ENCODE results near the gene UGGT2.

Gene UGGT2

DNA sequence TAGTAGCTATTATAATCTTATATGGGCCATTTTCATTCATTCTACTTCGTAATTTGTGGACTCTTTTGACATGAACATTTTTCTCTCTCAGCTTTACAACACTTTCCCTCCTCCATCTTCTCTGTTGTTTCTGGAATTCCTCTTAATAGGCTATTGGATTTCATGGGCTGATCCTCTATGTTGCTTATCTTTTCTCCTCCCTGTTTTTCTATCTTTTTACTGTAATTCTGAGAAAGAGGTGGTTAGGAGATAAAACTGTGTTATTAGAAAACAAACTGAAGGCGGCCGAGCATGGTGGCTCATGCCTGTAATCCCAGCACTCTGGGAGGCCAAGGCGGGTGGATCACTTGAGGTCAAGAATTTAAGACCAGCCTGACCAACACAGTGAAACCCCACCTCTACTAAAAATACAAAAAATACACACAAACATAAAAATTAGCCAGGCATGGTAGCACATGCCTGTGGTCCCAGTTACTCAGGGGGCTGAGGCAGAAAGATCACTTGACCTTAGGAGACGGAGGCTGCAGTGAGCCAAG is 188.1 kb downstream of the UGGT2 start:
- no peak overlapping the region for H2AFZ ChIP-seq (ENCODE audit: low read length)
- no peaks in the 10 kb centered on the region for H3K36me3 ChIP-seq (ENCODE audit: insufficient read depth, low read length)
- no peak for TF ChIP-seq EZH2 (IDR thresholded peaks at IDR 0.05; ENCODE audit: borderline replicate concordance, low read length)
- TF ChIP-seq, protein P1, sequence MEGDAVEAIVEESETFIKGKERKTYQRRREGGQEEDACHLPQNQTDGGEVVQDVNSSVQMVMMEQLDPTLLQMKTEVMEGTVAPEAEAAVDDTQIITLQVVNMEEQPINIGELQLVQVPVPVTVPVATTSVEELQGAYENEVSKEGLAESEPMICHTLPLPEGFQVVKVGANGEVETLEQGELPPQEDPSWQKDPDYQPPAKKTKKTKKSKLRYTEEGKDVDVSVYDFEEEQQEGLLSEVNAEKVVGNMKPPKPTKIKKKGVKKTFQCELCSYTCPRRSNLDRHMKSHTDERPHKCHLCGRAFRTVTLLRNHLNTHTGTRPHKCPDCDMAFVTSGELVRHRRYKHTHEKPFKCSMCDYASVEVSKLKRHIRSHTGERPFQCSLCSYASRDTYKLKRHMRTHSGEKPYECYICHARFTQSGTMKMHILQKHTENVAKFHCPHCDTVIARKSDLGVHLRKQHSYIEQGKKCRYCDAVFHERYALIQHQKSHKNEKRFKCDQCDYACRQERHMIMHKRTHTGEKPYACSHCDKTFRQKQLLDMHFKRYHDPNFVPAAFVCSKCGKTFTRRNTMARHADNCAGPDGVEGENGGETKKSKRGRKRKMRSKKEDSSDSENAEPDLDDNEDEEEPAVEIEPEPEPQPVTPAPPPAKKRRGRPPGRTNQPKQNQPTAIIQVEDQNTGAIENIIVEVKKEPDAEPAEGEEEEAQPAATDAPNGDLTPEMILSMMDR (IDR thresholded peaks at IDR 0.05; ENCODE audit: low read length), result no peak
- no peaks in the 10 kb centered on the region for H3K79me2 ChIP-seq (ENCODE audit: insufficient read depth, low read length)
- no peak overlapping the region for H3K27ac ChIP-seq (ENCODE audit: low read depth, low read length, poor library complexity, severe bottlenecking)
- H3K4me1 ChIP-seq (ENCODE audit: insufficient read depth, low read length, severe bottlenecking), result no peaks in the 10 kb centered on the region
- no peak overlapping the region for H3K4me2 ChIP-seq (ENCODE audit: low read length)
- no peaks in the 10 kb centered on the region for H3K9me2 ChIP-seq (ENCODE audit: low read depth, low read length)
- no peaks in the 10 kb centered on the region for H3K9me3 ChIP-seq (ENCODE audit: low read length)
- peaks cover 2% of the 10 kb centered on the region; the same call in 1 of the 2 replicates for H3F3A ChIP-seq (ENCODE audit: insufficient read depth, low read length)
- H3K4me3 ChIP-seq (ENCODE audit: low read depth, low read length, poor library complexity, severe bottlenecking), result no peak overlapping the region
- no peak overlapping the region for H3K9ac ChIP-seq (ENCODE audit: low read length)
- H4K20me1 ChIP-seq (ENCODE audit: insufficient read depth, low read length), result no peaks in the 10 kb centered on the region
- no peaks in the 10 kb centered on the region for H3K27me3 ChIP-seq (ENCODE audit: insufficient read depth, low read length)

DNA sequence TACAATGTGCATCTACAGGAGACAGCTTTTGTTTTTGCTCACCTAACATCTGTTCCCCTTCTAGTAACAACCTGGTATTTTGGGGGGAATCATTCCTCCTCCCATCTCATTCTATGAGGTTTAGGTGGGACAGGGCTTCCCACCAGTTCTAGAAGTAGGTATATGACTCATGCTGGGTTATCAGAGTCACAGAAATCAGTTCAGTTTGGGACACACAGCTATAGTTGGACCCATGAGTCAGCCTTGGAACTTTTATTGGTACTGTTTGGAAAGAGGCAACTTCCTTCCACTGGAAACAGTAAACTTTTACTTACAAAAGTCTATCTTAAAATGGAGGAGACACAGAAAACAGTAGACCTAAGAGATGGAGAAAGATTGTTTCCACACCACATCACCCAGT is 190.8 kb downstream of the UGGT2 start:
- Histone ChIP-seq H3K36me3 (ENCODE audit: insufficient read depth, low read length) (no peaks in the 10 kb centered on the region), H3K9ac (ENCODE audit: low read length) (no peak overlapping the region), H3K4me3 (ENCODE audit: low read depth, low read length, poor library complexity, severe bottlenecking) (no peak overlapping the region), H3K79me2 (ENCODE audit: insufficient read depth, low read length) (no peaks in the 10 kb centered on the region), H3K4me2 (ENCODE audit: low read length) (no peak overlapping the region), H4K20me1 (ENCODE audit: insufficient read depth, low read length) (no peaks in the 10 kb centered on the region), H3K9me2 (ENCODE audit: low read depth, low read length) (no peaks in the 10 kb centered on the region), H2AFZ (ENCODE audit: low read length) (no peak overlapping the region), H3K27me3 (ENCODE audit: insufficient read depth, low read length) (no peaks in the 10 kb centered on the region), H3K4me1 (ENCODE audit: insufficient read depth, low read length, severe bottlenecking) (no peaks in the 10 kb centered on the region), H3K27ac (ENCODE audit: low read depth, low read length, poor library complexity, severe bottlenecking) (no peak overlapping the region), H3K9me3 (ENCODE audit: low read length) (no peaks in the 10 kb centered on the region), H3F3A (ENCODE audit: insufficient read depth, low read length) (peaks cover 2% of the 10 kb centered on the region; the same call in 1 of the 2 replicates)
- TF ChIP-seq EZH2 (IDR thresholded peaks at IDR 0.05; ENCODE audit: borderline replicate concordance, low read length), result no peak
- TF ChIP-seq, protein P1 (IDR thresholded peaks at IDR 0.05; ENCODE audit: low read length), result no peak

DNA sequence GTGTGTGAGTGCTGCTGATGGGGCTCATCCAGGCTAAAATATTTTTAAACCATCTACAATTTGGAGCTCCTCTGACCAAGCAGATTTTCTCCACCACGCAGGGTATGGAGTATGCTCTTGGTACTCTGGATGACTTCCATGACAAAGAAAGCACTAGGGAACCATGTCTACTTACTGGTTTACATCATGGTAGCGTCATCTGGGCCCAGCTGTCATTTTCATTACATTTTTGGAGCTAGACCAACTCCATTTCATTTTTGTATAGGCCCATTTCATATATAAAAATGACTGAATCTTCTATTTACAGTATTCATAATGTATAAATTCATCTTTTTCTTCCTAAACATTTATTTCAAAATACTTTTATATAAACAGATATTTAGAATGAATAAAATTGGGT is 191.9 kb downstream of the UGGT2 start:
- no peaks in the 10 kb centered on the region for H3K79me2 ChIP-seq (ENCODE audit: insufficient read depth, low read length)
- H3K9me3 ChIP-seq (ENCODE audit: low read length), result no peaks in the 10 kb centered on the region
- no peak for TF ChIP-seq EZH2 (IDR thresholded peaks at IDR 0.05; ENCODE audit: borderline replicate concordance, low read length)
- TF ChIP-seq, protein P1 (IDR thresholded peaks at IDR 0.05; ENCODE audit: low read length), result no peak
- no peaks in the 10 kb centered on the region for H3K4me1 ChIP-seq (ENCODE audit: insufficient read depth, low read length, severe bottlenecking)
- H3K36me3 ChIP-seq (ENCODE audit: insufficient read depth, low read length), result no peaks in the 10 kb centered on the region
- no peaks in the 10 kb centered on the region for H3K9me2 ChIP-seq (ENCODE audit: low read depth, low read length)
- H3K27me3 ChIP-seq (ENCODE audit: insufficient read depth, low read length), result no peaks in the 10 kb centered on the region
- no peak overlapping the region for H3K9ac ChIP-seq (ENCODE audit: low read length)
- no peak overlapping the region for H3K27ac ChIP-seq (ENCODE audit: low read depth, low read length, poor library complexity, severe bottlenecking)
- no peaks in the 10 kb centered on the region for H4K20me1 ChIP-seq (ENCODE audit: insufficient read depth, low read length)
- no peak overlapping the region for H3K4me2 ChIP-seq (ENCODE audit: low read length)
- no peak overlapping the region for H2AFZ ChIP-seq (ENCODE audit: low read length)
- no peaks in the 10 kb centered on the region for H3F3A ChIP-seq (ENCODE audit: insufficient read depth, low read length)
- no peak overlapping the region for H3K4me3 ChIP-seq (ENCODE audit: low read depth, low read length, poor library complexity, severe bottlenecking)

Measured in OCI-LY1 (cell line).